HG03095 (cell line): ENCODE data around the gene MED13L.
A peak's percentile ranks its signal among the peaks of the same experiment; 100 is the strongest.

ENCODE experiments used
- ATAC-seq: cut with Tn5 transposase; IDR thresholded peaks from one replicate; pipeline ENCODE4 v1.9.1; 2021; ENCODE audit warnings: moderate library complexity; ENCODE audit not compliant: unreplicated experiment

Gene MED13L

DNA sequence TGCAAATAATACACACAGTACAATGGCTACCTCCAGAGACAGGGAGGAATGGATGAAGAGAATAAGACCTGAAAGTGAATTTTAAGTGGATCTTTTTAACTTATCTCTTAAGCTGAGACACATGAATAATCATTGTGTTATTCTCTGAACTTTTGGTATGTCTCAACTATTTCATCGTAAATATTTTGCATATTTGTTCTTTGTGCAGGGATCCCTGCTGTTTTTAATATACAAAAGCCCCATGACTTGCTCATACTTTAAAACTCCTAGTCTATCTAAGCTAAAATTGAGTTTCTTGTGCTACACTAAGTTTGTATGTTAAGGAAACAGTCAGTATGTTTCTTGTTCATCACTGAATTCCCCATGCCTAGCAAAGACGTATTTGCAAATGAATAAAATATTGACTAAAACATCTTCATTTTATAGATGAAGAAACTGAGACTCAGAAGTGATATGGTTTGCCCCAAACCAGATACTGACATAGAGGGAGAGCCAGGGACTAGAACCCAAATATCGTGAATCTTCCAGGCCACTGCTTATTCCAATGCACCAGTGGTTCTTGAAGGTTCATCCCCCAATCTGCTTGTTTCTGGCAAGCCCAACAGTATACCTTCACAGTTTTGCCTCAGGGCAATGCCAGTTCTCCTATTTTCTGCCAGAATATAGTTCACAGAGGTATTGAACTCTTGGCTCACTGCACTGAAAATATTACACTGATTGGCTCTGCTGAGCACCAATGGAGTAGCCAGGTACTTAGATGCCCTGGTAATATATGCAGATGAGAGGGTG lies 356.9 kb downstream of the MED13L start:
- ATAC-seq = no peak

DNA sequence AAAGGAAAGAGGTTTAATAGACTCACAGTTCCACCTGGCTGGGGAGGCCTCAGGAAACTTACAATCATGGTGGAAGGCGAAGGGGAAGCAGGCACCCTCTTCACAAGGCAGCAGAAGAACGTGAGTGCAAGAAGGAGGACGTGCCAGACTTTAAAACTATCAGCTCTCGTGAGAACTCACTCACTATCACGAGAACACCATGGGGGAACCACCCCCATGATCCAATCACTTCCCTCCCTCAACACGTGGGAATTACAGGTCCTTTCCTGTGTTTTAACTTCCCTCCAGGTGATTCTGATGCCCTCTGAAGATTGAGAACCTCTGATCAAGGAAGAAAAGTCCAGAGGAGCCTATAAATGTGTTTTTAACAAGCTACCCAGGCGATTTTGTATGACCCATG lies 358.7 kb downstream of the MED13L start:
- ATAC-seq = no peak

- peak; percentile 57 for ATAC-seq
Measured at GRCh38 chr12:115916910-115917668, 360.4 kb downstream of the MED13L start.

- no peak for ATAC-seq
Measured at GRCh38 chr12:115914122-115914521, 363.4 kb downstream of the MED13L start.

- ATAC-seq = no peak
Measured at GRCh38 chr12:115912440-115912839, 365.1 kb downstream of the MED13L start.

- ATAC-seq = no peak
Measured at GRCh38 chr12:115911360-115911759, 366.1 kb downstream of the MED13L start.

GRCh38 chr12:115910057-115910456 lies 367.4 kb downstream of the MED13L start:
- ATAC-seq = no peak
